ENCODE measurements around the gene SPIRE2. TPM values are rescaled to one million over a fixed set of nuclear protein-coding genes. Genes with fewer than 3 reads are reported as not detected.
"Not testable (repeated sequence)": the region's sequence is repeated elsewhere in the genome, so short reads cannot be mapped to it uniquely, and the experiment has no call there.

SPIRE2 gene
- total RNA-seq: 1.0 and 2.4 TPM in 2 replicates

- peak; percentile 37 to 82 for DNase-seq (ENCODE audit: low read depth in 2 of 2)
Measured at GRCh38 chr16:89828199-89828869, at the start of gene SPIRE2. TSS of gene SPIRE2 (plus strand) at chr16:89828475. CDS start at chr16:89828551, 76 bp downstream.

DNA sequence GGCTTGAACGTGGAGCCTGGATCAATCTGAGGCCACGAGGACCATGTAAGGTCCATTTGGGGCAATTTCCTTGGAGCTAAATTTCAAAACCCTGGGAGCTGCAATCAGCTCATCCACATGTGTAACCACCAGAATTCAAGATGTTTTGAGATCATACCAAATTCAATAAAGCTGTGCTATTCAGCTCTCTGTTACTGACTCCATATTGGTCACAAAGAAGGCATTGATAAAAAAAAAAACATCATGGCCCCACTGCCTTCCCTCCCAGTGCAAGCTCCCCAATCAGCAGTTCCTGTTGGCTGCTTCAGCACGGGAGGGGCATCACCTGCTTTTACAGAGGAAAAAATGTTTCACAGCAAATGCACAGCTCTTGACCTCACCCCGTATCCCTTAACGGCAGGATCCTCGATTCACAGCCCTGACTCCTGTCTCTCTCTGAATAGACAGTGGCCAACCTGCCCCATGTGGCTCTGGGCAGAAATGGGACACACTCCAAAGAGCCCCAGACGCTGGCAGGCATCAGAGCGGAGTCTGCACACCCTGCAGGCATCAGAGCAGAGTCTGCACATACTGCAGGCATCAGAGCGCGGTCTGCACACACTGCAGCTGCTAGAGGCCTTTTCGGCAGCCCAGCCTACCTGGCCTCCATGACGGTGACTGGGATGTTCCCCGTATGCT is 48.9 kb upstream of the SPIRE2 start:
- no peak for DNase-seq (ENCODE audit: low read depth in 2 of 2)

GRCh38 chr16:89779909-89780305 is 48.4 kb upstream of the SPIRE2 start:
- DNase-seq (ENCODE audit: low read depth in 2 of 2): no peak

DNA sequence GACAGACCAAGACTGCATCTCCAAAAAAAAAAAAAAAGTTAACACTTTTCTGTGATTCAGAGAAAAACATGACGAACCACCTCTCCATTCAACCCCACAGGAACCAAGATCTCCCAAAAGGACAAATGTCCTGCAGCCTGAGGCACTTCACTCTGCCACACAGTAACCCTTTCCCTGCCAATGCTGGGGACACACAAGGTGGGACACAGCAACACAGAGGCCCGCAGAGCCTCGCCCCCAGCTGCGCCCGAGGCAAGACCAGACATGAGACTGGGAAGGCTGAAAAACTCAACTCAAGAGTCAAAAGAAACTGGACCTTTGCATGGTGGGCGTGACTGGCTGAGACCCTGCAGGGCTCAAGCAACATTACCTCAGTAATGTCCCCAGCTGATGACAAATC is 45.8 kb upstream of the SPIRE2 start:
- DNase-seq (ENCODE audit: low read depth in 2 of 2): no peak

DNA sequence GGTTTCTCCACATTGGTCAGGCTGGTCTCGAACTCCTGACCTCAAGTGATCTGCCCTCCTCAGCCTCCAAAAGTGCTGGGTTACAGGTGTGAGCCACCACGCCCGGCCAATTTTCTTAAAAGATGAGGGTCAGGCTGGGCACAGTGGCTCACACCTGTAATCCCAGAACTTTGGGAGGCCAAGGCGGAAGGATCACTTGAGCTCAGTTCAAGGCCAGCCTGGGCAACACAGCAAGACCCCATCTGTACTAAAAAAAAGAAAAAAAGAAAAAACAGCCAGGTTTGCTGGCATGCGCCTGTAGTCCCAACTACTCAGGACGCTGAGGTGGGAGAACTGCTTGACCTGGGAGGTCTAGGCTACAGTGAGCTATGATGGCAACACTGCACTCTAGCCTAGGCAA is 44.3 kb upstream of the SPIRE2 start:
- DNase-seq (ENCODE audit: low read depth in 2 of 2): not testable (repeated sequence)

DNA sequence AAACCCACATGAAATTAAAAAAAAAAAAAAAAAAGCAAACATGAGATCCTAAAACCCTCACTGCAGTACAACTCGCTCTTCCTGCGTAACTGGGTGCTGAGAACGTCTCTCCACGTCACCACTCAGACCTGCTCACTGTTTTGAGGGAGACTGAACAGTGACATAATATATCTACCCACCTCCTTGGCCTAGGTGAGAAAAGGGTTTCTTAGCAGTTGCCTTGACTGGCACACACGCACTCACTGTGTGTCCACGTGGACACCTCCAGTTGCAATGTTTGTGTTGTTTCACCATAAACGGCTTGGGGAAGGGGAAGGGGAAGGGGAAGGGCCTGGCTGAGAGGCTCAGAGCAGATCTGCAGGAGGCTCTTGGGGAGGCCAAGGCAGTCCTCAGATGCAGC is 43.9 kb upstream of the SPIRE2 start:
- DNase-seq (ENCODE audit: low read depth in 2 of 2): no peak

DNA sequence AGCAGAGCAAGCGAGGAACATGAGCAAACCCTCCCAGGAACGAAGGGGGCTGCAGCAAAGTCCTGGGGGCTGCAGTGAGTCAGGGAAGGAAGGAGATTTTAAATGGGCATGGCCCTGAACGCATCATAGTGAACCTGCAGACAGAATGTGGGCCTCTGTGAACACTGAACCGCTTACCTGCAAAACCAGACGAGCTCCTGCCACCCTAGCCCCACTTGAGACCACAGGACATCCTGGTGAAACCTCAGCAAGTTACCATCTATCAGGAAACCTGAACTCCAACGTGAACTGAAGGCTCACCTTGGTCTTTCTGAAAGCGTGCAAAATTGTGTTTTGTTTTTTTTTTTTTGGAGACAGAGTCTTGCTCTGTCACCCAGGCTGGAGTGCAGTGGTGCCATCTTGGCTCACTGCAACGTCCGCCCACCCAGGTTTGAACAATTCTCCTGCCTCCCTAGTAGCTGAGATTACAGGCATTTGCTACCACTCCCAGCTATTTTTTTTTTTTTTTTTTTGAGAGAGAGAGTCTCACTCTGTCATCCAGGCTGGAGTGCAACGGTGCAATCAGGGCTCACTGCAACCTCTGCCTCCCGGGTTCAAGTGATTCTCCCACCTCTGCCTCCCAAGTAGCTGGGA is 42.6 kb upstream of the SPIRE2 start:
- DNase-seq (ENCODE audit: low read depth in 2 of 2): no peak

- no peak for DNase-seq (ENCODE audit: low read depth in 2 of 2)
Measured at GRCh38 chr16:89786474-89787364, 41.6 kb upstream of the SPIRE2 start.

DNA sequence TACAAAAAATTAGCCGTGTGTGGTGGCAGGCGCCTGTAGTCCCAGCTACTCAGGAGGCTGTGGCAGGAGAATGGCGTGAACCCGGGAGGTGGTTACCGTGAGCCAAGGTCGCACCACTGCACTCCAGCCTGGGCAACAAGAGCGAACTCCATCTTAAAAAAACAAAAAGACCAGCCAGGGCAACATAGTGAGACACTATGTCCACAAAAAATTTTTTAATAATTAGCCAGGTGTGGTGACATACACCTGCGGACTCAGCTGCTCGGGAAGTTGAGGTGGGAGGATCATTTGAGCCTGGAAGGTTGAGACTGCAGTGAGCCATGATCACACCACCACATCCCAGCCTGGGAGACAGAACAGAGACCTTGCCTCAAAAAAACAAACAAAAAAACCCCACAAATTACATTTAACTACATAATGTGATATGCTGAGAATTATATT is 40.9 kb upstream of the SPIRE2 start:
- DNase-seq (ENCODE audit: low read depth in 2 of 2): no peak

- DNase-seq (ENCODE audit: low read depth in 2 of 2): no peak
Measured at GRCh38 chr16:89791278-89791995, 36.8 kb upstream of the SPIRE2 start.

GRCh38 chr16:89793092-89793491 is 35.2 kb upstream of the SPIRE2 start:
- DNase-seq (ENCODE audit: low read depth in 2 of 2): peak in 1 of 2 donors; percentile 38

DNA sequence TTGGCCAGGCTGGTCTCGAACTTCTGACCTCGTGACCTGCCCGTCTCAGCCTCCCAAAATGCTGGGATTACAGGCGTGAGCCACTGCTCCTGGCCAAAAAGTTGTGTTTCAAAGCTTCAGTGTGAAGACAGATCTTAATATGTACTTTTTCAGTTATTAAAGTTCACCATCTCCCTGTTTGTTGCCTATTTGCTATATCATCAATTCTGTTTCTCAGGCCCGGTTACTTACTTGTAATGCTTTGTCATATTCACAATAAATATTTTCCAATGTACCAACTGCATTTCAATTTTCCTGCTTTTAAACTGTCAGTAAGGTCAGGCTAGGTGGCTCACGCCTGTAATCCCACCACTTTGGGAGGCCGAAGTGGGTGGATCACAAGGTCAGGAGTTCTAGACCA is 34.3 kb upstream of the SPIRE2 start:
- DNase-seq (ENCODE audit: low read depth in 2 of 2): no peak

DNA sequence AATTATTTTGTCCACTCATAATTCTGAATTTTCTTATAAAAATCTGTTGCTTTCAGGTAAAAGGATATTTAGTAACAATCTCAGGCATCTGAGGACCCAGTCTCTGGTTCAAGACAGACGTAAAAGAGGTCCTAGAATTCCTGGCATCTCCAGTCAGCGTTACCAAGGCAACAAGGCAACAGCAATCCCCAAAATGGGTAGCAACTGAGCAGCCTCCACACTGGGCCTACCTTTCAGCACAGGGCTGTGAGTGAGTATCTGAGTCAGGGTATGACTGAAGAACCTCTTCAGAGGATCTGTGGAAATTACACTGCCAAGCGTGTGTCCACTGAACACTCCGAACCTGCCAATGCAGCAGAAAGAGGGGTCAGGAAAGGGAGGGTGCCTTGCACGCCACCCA is 32.6 kb upstream of the SPIRE2 start:
- DNase-seq (ENCODE audit: low read depth in 2 of 2): no peak

DNA sequence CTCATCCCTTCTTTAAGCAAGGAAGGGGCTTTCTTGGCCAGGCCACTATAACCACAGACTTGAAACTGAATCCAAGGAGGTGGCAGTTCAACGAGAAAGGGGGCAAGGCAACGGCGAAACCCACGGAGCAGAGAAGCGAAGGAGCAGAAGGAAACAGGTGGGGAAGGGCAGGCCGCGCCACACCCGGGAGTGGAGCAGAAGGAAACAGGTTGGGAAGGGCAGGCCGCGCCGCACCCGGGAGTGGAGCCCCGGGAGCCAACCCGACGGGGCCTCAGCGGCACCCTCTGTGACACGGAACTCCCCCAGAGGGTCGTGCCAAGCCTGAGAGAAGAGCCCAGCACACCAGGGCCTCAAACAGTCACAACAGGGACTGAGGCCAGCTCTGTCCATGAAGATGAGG is 32.2 kb upstream of the SPIRE2 start:
- DNase-seq (ENCODE audit: low read depth in 2 of 2): no peak

DNA sequence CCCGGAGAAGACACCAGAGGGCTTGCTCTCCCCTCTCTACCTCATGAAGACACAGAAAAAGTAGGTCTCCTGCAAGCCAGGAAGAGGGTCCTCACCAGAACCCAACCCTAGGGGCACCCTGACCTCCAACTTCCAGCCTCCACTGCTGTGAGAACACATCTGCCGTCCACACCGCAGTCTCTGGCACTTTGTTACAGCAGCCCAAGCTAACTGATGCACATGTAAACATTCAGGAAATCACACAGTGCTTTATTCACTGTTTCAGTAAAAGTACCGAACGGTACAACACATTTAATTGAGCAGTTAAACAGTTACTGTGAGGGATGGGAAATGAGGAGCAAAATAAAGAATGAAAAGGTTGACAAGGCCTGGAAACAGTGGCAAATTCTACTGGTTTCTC is 30.1 kb upstream of the SPIRE2 start:
- no peak for DNase-seq (ENCODE audit: low read depth in 2 of 2)

GRCh38 chr16:89798832-89799370 is 29.4 kb upstream of the SPIRE2 start:
- peak; percentile 75 to 80 for DNase-seq (ENCODE audit: low read depth in 2 of 2)

- DNase-seq (ENCODE audit: low read depth in 2 of 2): peak; percentile 75 to 85
Measured at GRCh38 chr16:89801800-89802199, 26.5 kb upstream of the SPIRE2 start.

GRCh38 chr16:89805136-89805905 is 23.0 kb upstream of the SPIRE2 start:
- no peak for DNase-seq (ENCODE audit: low read depth in 2 of 2)

GRCh38 chr16:89806589-89807193 is 21.6 kb upstream of the SPIRE2 start:
- DNase-seq (ENCODE audit: low read depth in 2 of 2): not testable (repeated sequence)

DNA sequence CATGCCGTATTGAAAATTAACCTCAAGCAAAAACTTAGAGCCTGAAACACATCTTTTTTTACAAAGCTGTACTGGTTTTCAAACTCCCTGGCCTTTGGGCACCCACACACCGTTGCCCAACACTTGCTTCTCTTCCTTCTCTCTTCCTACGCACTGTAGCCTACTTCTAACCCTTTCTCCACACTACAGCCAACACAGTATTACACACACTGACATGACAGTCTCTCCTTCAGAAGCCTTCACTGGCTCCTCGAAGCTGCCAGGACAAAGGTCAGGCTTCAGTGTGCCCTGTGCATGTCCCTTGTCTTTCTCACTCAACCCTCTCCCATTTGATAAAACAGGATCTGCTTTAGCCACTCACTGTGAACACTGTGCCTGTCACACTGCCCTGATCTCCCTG is 19.8 kb upstream of the SPIRE2 start:
- DNase-seq (ENCODE audit: low read depth in 2 of 2): no peak

Measured in dermis microvascular lymphatic vessel endothelial cell (primary cell).